Suprapubic skin (tissue), 3 donors: ENCODE measurements around the gene MLLT10.

Source experiments
- POLR2AphosphoS5 ChIP-seq, 3 donors: sonication (generic); formaldehyde crosslinking; IDR thresholded peaks; one replicate each; pipeline ENCODE4 v1.6.1; 2017; ENCODE audit warnings: antibody characterized with exemption in 3 of 3
- TF ChIP-seq, protein P1 (sequence below), 2 donors: fragments of 200-600 bp in 1 of 2; fragments of 450-650 bp in 1 of 2; sonication (generic) in 1 of 2; IDR thresholded peaks; one replicate each; pipeline ENCODE4 v1.5.1; 2016 to 2019; ENCODE audit warnings: antibody characterized with exemption in 2 of 2, mild to moderate bottlenecking in 1 of 2, moderate library complexity in 1 of 2

DNA sequence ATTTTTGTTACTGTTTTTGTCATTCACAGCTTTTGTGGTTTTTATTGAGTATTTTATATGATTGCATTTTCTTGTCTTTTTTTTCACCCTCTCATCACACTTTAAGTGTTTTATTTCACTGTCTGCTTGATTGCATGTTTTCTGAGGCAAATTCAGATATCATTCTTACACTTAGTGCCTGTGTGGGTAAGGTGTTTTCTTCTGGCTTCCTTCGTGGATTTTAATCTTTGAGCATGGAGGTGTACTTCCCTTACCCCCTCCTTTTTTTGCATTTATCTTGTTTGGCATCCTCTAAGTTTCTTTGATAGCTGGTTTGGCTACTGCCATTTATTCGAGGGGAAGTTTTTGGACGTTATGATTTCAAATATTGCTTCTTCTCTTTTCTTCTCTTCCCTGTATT, 127.9 kb downstream of the MLLT10 start:
- TF ChIP-seq, protein P1, sequence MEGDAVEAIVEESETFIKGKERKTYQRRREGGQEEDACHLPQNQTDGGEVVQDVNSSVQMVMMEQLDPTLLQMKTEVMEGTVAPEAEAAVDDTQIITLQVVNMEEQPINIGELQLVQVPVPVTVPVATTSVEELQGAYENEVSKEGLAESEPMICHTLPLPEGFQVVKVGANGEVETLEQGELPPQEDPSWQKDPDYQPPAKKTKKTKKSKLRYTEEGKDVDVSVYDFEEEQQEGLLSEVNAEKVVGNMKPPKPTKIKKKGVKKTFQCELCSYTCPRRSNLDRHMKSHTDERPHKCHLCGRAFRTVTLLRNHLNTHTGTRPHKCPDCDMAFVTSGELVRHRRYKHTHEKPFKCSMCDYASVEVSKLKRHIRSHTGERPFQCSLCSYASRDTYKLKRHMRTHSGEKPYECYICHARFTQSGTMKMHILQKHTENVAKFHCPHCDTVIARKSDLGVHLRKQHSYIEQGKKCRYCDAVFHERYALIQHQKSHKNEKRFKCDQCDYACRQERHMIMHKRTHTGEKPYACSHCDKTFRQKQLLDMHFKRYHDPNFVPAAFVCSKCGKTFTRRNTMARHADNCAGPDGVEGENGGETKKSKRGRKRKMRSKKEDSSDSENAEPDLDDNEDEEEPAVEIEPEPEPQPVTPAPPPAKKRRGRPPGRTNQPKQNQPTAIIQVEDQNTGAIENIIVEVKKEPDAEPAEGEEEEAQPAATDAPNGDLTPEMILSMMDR (IDR thresholded peaks at IDR 0.05): no peak
- TF ChIP-seq POLR2AphosphoS5 (IDR thresholded peaks at IDR 0.05): no peak
